Measurements from ENCODE around the gene ARHGEF1.

Gene ARHGEF1

GRCh38 chr19:41945135-41945766 lies 62.3 kb downstream of the ARHGEF1 start:
- Histone ChIP-seq H3K4me1 (ENCODE audit: insufficient read depth, low read length, severe bottlenecking) (peaks cover 63% of the 10 kb centered on the region), H3K79me2 (ENCODE audit: insufficient read depth, low read length) (no peaks in the 10 kb centered on the region), H3K9ac (ENCODE audit: low read length) (peak overlapping the region; percentile 60; the same call in 1 of the 2 replicates), H3K4me3 (ENCODE audit: low read depth, low read length, poor library complexity, severe bottlenecking) (peak overlapping the region; percentile 0), H3K9me2 (ENCODE audit: low read depth, low read length) (no peaks in the 10 kb centered on the region), H3K36me3 (ENCODE audit: insufficient read depth, low read length) (no peaks in the 10 kb centered on the region), H3K4me2 (ENCODE audit: low read length) (peak overlapping the region; percentile 31), H3K27ac (ENCODE audit: low read depth, low read length, poor library complexity, severe bottlenecking) (peak overlapping the region; percentile 93), H2AFZ (ENCODE audit: low read length) (no peak overlapping the region), H3K27me3 (ENCODE audit: insufficient read depth, low read length) (no peaks in the 10 kb centered on the region), H3K9me3 (ENCODE audit: low read length) (no peaks in the 10 kb centered on the region), H4K20me1 (ENCODE audit: insufficient read depth, low read length) (no peaks in the 10 kb centered on the region), H3F3A (ENCODE audit: insufficient read depth, low read length) (no peaks in the 10 kb centered on the region)
- TF ChIP-seq EZH2 (IDR thresholded peaks at IDR 0.05; ENCODE audit: borderline replicate concordance, low read length): no peak
- no peak for TF ChIP-seq CTCF (IDR thresholded peaks at IDR 0.05; ENCODE audit: low read length)

GRCh38 chr19:41947091-41947490 lies 64.1 kb downstream of the ARHGEF1 start:
- TF ChIP-seq EZH2 (IDR thresholded peaks at IDR 0.05; ENCODE audit: borderline replicate concordance, low read length) (no peak), CTCF (IDR thresholded peaks at IDR 0.05; ENCODE audit: low read length) (no peak)
- Histone ChIP-seq H3K27ac (ENCODE audit: low read depth, low read length, poor library complexity, severe bottlenecking) (peak overlapping the region; percentile 93), H3K4me1 (ENCODE audit: insufficient read depth, low read length, severe bottlenecking) (peaks cover 59% of the 10 kb centered on the region), H3F3A (ENCODE audit: insufficient read depth, low read length) (no peaks in the 10 kb centered on the region), H3K27me3 (ENCODE audit: insufficient read depth, low read length) (no peaks in the 10 kb centered on the region), H3K9ac (ENCODE audit: low read length) (no peak overlapping the region), H3K9me3 (ENCODE audit: low read length) (no peaks in the 10 kb centered on the region), H3K9me2 (ENCODE audit: low read depth, low read length) (no peaks in the 10 kb centered on the region), H2AFZ (ENCODE audit: low read length) (no peak overlapping the region), H3K4me2 (ENCODE audit: low read length) (no peak overlapping the region), H3K4me3 (ENCODE audit: low read depth, low read length, poor library complexity, severe bottlenecking) (no peak overlapping the region), H3K79me2 (ENCODE audit: insufficient read depth, low read length) (no peaks in the 10 kb centered on the region), H4K20me1 (ENCODE audit: insufficient read depth, low read length) (no peaks in the 10 kb centered on the region), H3K36me3 (ENCODE audit: insufficient read depth, low read length) (no peaks in the 10 kb centered on the region)

GRCh38 chr19:41951686-41952172 lies 68.7 kb downstream of the ARHGEF1 start:
- H3K27ac ChIP-seq (ENCODE audit: low read depth, low read length, poor library complexity, severe bottlenecking): no peak overlapping the region
- no peak overlapping the region for H2AFZ ChIP-seq (ENCODE audit: low read length)
- no peak overlapping the region; the same call in 1 of the 2 replicates for H3K4me2 ChIP-seq (ENCODE audit: low read length)
- H3K9me3 ChIP-seq (ENCODE audit: low read length): no peaks in the 10 kb centered on the region
- H3K9me2 ChIP-seq (ENCODE audit: low read depth, low read length): no peaks in the 10 kb centered on the region
- no peaks in the 10 kb centered on the region for H3K79me2 ChIP-seq (ENCODE audit: insufficient read depth, low read length)
- no peak overlapping the region for H3K4me3 ChIP-seq (ENCODE audit: low read depth, low read length, poor library complexity, severe bottlenecking)
- H3F3A ChIP-seq (ENCODE audit: insufficient read depth, low read length): no peaks in the 10 kb centered on the region
- H3K27me3 ChIP-seq (ENCODE audit: insufficient read depth, low read length): no peaks in the 10 kb centered on the region
- peaks cover 37% of the 10 kb centered on the region for H3K4me1 ChIP-seq (ENCODE audit: insufficient read depth, low read length, severe bottlenecking)
- no peaks in the 10 kb centered on the region for H4K20me1 ChIP-seq (ENCODE audit: insufficient read depth, low read length)
- TF ChIP-seq CTCF (IDR thresholded peaks at IDR 0.05; ENCODE audit: low read length) (peak; percentile 97), EZH2 (IDR thresholded peaks at IDR 0.05; ENCODE audit: borderline replicate concordance, low read length) (no peak)
- no peak overlapping the region for H3K9ac ChIP-seq (ENCODE audit: low read length)
- peaks cover 17% of the 10 kb centered on the region; the same call in 1 of the 2 replicates for H3K36me3 ChIP-seq (ENCODE audit: insufficient read depth, low read length)
